Liver (tissue), 3 donors: ENCODE data around the gene NHS.

Experiments
- ATF3 ChIP-seq: IDR thresholded peaks from 2 replicates; pipeline ENCODE4 v1.6.1; 2016; ENCODE audit warnings: antibody characterized with exemption
- CTCF ChIP-seq: fragments of 150-350 bp; IDR thresholded peaks from 2 replicates; pipeline ENCODE4 v1.5.1; 2017; ENCODE audit warnings: improper control_type of control experiment, low read depth, low read length; ENCODE audit not compliant: missing input control
- GABPA ChIP-seq, 2 donors: IDR thresholded peaks in 1 of 2; conservative IDR thresholded peaks in 1 of 2; 2 replicates each; pipeline ENCODE4 v1.6.1; 2016; ENCODE audit warnings: antibody characterized with exemption in 2 of 2, mild to moderate bottlenecking in 1 of 2, moderate library complexity in 1 of 2
- JUND ChIP-seq, 2 donors: IDR thresholded peaks; 2 replicates each; pipeline ENCODE4 v1.6.1; 2016; ENCODE audit warnings: antibody characterized with exemption in 2 of 2
- NR2F2 ChIP-seq: IDR thresholded peaks from 2 replicates; pipeline ENCODE4 v1.6.1; 2016; ENCODE audit warnings: antibody characterized with exemption
- RAD21 ChIP-seq, 2 donors: IDR thresholded peaks; 2 replicates each; pipeline ENCODE4 v1.6.1; 2016; ENCODE audit warnings: antibody characterized with exemption in 2 of 2, mild to moderate bottlenecking in 2 of 2
- REST ChIP-seq: IDR thresholded peaks from 2 replicates; pipeline ENCODE4 v1.6.1; 2016; ENCODE audit warnings: antibody characterized with exemption, mild to moderate bottlenecking
- TAF1 ChIP-seq: conservative IDR thresholded peaks from 2 replicates; pipeline ENCODE4 v1.6.1; 2016; ENCODE audit warnings: antibody characterized with exemption, mild to moderate bottlenecking
- YY1 ChIP-seq: IDR thresholded peaks from 2 replicates; pipeline ENCODE4 v1.6.1; 2016; ENCODE audit warnings: antibody characterized with exemption, mild to moderate bottlenecking
- ZBTB33 ChIP-seq: IDR thresholded peaks from 2 replicates; pipeline ENCODE4 v1.6.1; 2016; ENCODE audit warnings: antibody characterized with exemption
- donor health status: healthy.
- donor health status: healthy.

GRCh38 chrX:17417372-17417771 lies 42.4 kb downstream of the NHS start:
- TF ChIP-seq YY1 (no peak), RAD21 (IDR thresholded peaks at IDR 0.05) (no peak), CTCF (no peak), TAF1 (no peak), REST (no peak), JUND (IDR thresholded peaks at IDR 0.05) (no peak), ATF3 (no peak), ZBTB33 (no peak), NR2F2 (no peak), GABPA (IDR thresholded peaks at IDR 0.05 in 1 of 2, conservative IDR thresholded peaks at IDR 0.05 in 1 of 2) (no peak)
